GM18951 (cell line): ENCODE measurements around the gene PIK3CA.
"Not testable (repeated sequence)": the region's sequence is repeated elsewhere in the genome, so short reads cannot be mapped to it uniquely, and the experiment has no call there.

ENCODE experiments used
- POLR2A ChIP-seq: IDR thresholded peaks from 4 replicates; pipeline ENCODE4 v1.6.1; 2011; ENCODE audit warnings: mild to moderate bottlenecking; ENCODE audit not compliant: insufficient read length, insufficient read depth; ENCODE audit errors: extremely low read depth
- in situ Hi-C: fragments of 300-500 bp; cut with MboI; formaldehyde crosslinking; loops from one replicate; pipeline ENCODE4 v1.12.0; 2022; ENCODE audit warnings: low sequenced_read_pairs, mixed read lengths, inconsistent platforms; ENCODE audit not compliant: unreplicated experiment

The PIK3CA gene

DNA sequence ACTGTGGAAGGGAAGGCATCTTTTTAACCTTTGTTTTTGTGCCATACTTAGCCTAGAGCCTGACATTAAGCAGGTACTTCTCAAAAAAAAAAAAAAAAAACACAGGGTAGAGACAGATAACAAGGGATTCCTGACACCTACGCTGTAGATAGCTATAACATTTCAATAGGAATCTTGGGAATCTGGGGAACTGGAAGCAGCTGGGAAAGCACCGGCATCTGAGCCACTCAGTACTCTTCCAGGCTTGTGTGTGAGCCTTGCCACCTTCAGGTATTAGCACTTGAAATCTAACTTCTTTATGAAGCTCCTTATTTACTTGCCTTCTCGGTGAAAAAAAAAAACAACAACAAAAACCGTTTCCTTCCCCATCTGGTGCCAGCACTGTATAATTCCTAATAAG, 46.8 kb downstream of the PIK3CA start:
- TF ChIP-seq POLR2A, result no peak
- in situ Hi-C loops, result no loop called here

- in situ Hi-C loops, result no loop called here
- no peak for TF ChIP-seq POLR2A
Measured at GRCh38 chr3:179196098-179196497, 47.9 kb downstream of the PIK3CA start.

GRCh38 chr3:179196700-179197099, 48.5 kb downstream of the PIK3CA start:
- in situ Hi-C loops, result no loop called here
- no peak for TF ChIP-seq POLR2A

GRCh38 chr3:179200790-179201189, 52.6 kb downstream of the PIK3CA start:
- in situ Hi-C loops, result no loop called here
- no peak for TF ChIP-seq POLR2A

DNA sequence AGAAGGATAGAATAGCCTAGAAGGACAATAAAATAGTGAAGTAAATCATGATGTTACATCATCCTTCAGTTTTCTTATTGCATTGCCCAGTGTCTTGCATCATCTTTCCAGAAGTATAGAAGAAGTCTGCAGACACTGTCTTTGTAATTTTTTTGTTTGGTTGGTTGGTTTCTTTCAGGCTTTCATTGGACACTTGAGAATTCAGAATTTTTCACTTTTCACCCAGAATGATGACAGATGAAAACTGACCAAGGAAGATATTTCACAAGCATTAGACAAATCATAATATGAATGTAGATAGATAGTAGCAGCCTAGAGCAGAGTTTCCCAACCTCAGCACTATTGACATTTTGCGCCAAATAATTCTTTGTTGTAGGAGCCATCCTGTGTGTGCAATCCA, 67.4 kb downstream of the PIK3CA start:
- in situ Hi-C loops, result not testable (repeated sequence)

DNA sequence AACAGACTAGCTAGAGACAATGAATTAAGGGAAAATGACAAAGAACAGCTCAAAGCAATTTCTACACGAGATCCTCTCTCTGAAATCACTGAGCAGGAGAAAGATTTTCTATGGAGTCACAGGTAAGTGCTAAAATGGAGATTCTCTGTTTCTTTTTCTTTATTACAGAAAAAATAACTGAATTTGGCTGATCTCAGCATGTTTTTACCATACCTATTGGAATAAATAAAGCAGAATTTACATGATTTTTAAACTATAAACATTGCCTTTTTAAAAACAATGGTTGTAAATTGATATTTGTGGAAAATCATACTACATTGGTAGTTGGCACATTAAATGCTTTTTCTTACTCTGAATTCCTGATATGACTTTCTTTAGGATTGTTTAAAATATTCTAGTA, 70.1 kb downstream of the PIK3CA start:
- in situ Hi-C loops, result not testable (repeated sequence)

- in situ Hi-C loops, result no loop called here
- no peak for TF ChIP-seq POLR2A
Measured at GRCh38 chr3:179223548-179223947, 75.4 kb downstream of the PIK3CA start.

GRCh38 chr3:179224584-179224983, 76.4 kb downstream of the PIK3CA start:
- TF ChIP-seq POLR2A, result no peak

DNA sequence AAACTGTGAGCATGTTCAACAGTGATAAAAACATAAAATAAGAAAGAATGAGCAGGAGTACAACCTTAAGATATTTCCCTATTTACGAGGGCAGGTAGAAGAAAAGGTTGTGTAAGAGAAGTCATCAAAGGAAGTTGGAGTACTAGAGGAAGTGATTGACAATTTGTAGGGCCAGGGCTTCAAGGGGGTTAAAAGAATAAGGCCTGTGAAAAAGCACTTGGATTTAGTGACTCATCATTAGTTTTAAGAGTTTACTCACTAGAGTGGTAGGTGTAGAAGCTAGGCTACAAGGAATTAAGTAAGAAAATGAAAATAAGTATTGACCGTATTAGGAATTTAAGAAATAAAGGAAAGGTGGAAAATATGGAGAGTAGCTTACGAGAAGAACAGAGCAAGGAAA, 79.2 kb downstream of the PIK3CA start:
- TF ChIP-seq POLR2A, result no peak
- in situ Hi-C loops, result no loop called here

More at GRCh38 chr3:179224584-179224983, 76.4 kb downstream of the PIK3CA start:
- in situ Hi-C loops, result no loop called here

GRCh38 chr3:179229177-179229576, 81.0 kb downstream of the PIK3CA start:
- TF ChIP-seq POLR2A, result no peak
- in situ Hi-C loops, result no loop called here

- in situ Hi-C loops, result no loop called here
- no peak for TF ChIP-seq POLR2A
Measured at GRCh38 chr3:179233043-179233442, 84.9 kb downstream of the PIK3CA start.

GRCh38 chr3:179234199-179234598, 86.0 kb downstream of the PIK3CA start:
- in situ Hi-C loops, result no loop called here
- TF ChIP-seq POLR2A, result no peak

DNA sequence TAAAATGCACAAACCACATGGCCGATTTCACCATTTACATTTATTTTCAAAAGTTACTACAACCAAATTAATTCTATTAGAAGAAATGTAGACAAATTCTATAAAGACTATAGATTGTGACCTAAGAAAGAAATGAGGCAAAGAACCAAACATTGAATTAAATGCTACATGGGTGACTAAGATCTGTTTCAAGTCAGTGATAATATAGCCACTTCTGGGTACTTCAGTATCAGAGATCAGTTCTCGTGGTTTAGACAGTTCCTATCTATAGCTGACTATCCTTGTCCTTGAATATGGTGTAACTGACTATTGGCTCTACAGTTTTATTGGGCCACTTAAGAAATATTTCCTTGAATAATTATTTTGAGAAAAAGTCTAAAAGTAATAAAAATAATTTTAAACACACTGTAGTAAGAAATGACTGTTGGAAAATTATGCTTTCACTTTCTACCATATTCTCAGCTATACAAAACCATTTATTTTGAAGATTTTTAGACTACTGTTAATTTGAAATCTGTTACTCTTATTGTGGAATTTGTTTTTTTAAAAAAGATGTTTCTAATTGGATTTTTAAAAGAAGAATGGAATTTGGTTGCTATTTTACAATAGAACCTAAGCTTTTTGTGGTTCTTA, 88.6 kb downstream of the PIK3CA start:
- TF ChIP-seq POLR2A, result no peak
- in situ Hi-C loops, result no loop called here

- in situ Hi-C loops, result not testable (repeated sequence)
Measured at GRCh38 chr3:179240299-179240698, 92.1 kb downstream of the PIK3CA start.

GRCh38 chr3:179242859-179243258, 94.7 kb downstream of the PIK3CA start:
- in situ Hi-C loops, result not testable (repeated sequence)

DNA sequence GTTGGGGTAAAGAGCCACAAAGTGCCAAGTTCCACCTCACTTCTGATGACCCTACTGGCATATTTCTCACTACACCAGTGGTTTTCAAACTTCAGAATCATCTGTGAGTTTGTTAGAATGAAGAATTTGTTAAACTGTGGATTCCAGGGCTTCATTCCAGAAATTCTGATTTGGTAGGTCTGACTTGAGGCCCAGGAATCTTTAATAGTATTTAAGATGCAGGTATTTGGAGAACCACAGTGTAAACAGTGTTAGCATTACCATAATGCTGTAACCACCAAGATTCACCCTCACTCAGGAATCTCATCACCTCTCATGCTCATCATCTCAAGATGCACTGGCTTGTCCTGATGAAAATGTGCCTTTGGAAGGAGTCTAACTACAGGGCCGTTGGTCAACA, 96.7 kb downstream of the PIK3CA start:
- in situ Hi-C loops, result no loop called here
- no peak for TF ChIP-seq POLR2A
